EH (cell line): ENCODE measurements around the gene CSF2RB.

Experiments
- DNase-seq: peaks from one replicate; pipeline ENCODE4 v3.0.0-alpha.2; 2015; ENCODE audit warnings: low read depth

Gene CSF2RB

DNA sequence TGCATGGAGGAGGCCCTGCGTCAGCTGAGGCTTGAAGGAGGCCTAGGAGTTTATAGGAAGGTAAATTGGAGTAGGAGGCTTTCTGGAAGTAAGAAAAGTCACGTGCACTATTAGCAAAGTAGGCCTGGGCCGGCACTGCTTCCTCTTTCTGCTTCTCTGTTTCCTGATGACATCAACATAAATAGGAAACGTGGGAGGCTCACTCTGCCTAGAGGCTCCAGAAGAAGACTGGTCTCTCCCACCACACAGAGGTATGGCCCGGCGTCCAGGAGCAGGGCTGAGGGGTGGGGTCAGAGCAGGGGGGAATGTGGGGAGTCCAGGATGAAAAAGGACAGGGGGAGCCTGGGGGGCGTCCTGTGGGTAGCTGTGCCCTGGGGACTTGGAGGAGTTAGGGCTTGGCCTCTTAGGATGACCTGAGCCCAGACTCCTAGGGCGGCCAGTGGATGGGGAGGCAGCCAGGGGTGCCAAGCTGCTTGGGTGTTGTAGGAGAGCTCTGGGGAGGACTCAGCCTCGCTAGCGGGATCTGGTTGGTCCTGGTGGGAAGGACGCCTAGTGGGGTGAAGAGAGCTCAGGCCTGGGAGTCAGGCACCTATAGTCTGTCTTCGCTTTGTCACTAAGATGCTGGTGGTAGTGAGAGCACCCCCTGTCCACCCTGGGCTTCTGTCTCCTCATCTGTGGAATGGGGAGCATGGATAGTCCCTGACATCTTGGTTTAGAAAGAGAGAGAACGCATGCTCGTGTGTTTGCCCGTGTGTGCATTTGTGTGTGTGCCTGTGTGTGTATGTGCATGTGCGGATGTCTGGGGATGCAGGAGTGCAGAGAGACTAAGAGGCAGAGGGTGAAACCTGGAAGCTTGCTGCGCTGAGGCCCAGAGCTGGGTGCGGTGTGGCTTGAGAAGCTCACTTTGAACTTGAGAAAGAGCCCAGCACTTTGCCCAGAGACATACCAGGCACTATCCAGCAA, at the start of gene CSF2RB:
Gene CSF2RB, plus strand, starts transcription at position 202 of the 963 bp plus-strand sequence. CDS start 8,580 bp downstream, outside the sequence.
- no peak for DNase-seq

DNA sequence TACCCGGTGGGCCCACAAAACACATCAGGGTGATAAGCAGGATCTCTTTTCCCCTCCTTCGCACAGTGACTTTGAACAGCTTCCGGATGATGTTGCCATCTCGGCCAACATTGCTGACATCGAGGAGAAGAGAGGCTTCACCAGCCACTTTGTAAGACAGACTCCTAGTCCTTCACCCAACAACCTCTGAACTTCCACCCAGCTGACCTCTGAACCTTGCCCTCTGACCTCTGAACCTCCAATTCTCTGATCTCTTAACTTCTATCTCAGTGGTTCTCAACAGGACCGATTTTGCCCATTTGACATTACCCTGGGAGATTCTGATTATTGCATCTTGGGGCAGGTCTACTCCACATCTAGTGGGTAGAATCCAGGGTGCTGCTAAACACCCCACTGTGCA, 49.4 kb upstream of the CSF2RB start:
- DNase-seq = no peak

DNA sequence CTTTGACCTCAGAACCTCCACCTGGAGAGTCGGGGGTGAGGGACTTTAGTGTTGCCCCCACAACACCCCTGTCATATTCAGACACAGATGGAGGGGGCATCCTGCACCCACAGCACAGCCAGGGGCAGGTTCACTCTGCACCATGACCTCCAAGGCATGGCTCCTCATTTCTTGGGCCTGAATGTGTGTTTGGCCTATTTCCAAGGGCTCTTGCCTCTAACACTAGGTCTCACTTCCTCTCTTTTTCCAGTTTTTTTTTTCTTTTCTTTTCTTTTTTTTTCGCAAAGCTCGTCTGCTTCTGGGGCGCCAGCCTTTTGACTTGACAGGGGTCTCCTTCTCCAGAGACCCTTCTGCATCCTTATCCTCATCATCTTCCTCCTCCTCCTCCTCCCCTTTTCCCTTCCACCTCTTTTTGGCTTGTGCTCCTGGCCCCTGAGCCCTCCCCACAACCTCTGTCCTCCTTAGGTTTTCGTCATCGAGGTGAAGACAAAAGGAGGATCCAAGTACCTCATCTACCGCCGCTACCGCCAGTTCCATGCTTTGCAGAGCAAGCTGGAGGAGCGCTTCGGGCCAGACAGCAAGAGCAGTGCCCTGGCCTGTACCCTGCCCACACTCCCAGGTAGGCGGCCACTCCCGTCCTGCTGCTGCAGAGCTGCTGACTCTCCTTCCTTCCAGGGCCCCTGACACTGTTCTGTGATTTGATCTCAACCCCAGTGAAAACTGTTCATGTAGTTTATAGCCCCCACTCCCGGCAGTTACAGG, 48.8 kb upstream of the CSF2RB start:
- no peak for DNase-seq

DNA sequence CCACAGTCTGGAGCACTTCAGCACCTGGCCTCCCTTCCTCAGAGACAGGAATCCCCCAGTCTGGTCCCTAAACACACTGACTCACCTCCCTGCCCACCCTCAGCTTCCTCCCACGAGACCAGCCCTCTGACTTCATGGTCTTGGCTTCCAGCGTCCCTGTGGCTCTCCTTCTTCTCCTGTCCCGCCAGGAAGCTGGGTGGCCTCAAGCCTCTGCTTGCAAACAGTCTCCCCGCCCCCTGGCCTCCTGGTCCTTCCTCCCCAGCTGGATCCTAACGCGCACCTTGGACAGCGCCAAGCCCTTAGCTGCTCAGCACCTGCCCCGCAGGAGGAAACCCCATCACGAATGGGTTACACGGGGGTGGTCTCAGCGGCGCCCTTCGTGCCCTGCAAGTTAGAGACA, 48.1 kb upstream of the CSF2RB start:
- DNase-seq = no peak

DNA sequence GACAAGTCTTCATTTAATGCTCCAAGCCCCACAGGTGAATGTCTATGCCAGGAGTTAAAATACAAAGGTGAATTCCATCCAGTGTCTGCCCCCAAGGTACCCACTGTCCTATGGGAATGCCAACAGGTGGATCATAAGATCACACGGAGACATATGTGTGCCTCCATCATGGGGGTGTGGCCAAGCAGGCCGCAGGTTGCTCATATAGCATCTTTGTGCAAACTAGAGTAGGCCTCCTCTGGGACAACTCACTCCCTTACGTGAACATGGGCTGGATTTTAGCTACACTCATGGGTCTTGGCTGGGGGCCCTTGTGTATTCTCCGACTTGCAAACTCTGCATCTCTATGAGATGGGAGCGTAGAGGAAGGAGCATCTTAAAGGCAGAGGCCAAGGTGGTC, 45.7 kb upstream of the CSF2RB start:
- no peak for DNase-seq

DNA sequence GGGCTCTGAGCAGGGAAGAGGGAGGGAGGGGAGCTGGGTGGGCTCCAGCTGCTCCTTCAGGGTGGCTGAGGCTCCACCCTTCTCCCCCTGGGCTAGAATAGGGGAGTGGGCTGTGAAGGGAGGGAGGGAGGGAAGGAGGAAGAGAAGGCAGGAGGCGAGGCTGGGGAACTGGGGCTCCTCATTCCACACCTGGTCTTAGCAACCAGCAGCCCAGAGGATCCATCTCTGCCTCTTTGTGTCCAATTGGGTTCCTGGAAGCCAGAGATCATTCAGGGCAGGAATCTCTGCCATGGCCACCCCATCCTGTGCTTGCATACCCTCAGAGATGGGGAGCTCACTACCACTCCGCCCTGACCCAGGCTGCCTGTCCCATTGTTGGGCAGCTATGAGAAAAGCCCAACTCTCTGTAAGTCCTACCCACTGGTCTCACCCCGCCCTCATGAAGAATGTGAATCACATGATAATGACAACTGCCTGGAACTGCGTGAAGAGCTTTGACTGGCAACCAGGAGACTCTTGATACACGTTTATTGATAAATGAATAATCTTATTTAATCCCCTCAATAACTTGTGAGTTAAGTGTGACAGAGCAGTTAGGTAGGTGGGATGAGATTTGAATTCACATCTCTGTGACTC, 44.8 kb upstream of the CSF2RB start:
- DNase-seq = no peak

DNA sequence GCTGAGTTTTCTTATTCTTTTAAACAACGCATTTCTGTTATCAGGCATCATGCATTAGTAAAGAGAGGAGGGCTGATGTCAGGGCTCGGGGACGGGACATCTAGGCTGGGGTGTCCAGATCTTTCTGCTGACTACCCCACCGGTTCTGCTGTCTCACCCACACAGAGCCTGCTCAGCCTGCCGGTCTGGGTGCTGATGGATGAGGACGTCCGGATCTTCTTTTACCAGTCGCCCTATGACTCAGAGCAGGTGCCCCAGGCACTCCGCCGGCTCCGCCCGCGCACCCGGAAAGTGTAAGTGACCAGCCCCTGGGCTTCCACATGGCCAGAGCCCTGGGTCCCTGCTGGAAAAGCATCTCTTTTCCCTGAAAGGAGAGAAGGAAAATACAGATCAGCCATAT, 43.2 kb upstream of the CSF2RB start:
- no peak for DNase-seq

DNA sequence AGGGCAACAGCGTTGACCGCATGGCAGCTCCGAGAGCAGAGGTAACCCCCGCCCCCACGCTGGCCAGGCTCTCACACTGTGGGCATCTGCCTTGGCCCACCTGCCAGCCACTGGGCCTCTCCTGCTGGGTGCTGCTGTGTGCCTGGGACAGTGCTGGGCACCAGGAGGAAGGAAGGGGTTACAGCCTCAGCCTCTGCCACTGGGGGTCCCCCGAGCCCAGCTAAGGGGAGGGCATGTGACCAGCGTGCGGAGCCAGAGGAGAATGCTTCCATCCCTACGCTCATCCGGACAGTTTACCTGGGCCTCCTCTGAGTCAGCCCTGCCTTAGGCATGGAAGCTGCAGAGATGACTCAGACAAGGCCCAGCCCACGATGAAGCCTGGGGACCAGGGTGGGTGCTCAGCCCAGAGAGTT, 41.8 kb upstream of the CSF2RB start:
- DNase-seq = peak; percentile 6

DNA sequence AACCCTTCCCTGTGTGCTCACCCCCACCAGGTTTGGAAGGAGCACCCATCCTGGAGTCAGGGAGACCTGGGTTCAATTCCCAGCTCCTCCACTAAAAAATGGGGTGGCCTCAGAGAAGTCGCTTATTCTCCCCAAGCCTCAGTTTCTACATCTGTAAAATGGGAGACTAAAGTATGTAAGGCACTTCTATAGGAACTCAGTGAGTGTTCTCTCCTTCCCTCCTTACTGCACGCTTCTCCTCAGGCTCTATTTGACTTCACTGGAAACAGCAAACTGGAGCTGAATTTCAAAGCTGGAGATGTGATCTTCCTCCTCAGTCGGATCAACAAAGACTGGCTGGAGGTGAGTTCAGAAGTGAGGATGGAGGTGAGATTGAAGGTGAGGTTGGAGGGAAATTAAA, 41.3 kb upstream of the CSF2RB start:
- no peak for DNase-seq

DNA sequence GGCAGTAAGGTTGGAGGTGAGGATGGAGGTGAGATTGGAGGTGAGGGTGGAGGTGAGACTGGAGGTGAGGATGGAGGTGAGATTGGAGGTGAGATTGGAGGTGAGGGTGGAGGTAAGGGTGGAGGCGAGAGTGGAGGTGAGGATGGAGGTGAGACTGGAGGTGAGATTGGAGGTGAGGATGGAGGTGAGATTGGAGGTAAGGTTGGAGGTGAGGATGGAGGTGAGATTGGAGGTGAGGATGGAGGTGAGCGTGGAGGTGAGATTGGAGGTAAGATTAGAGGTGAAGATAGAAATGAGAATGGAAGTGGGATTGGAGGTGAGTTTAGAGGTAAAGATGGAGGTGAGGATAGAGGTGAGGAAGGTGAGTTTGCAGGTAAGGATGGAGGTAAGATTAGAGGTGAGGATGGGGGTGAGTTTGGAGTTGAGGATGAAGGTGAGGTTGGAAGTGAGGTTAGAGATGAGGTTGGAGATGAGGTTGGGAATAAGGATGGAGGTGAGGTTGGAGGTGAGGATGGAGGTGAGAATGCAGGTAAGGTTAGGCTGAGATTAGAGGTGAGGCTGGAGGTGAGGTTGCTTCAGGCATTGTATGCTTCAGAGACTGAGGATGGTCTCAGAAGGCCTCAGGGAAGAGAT, 40.4 kb upstream of the CSF2RB start:
- no peak for DNase-seq

DNA sequence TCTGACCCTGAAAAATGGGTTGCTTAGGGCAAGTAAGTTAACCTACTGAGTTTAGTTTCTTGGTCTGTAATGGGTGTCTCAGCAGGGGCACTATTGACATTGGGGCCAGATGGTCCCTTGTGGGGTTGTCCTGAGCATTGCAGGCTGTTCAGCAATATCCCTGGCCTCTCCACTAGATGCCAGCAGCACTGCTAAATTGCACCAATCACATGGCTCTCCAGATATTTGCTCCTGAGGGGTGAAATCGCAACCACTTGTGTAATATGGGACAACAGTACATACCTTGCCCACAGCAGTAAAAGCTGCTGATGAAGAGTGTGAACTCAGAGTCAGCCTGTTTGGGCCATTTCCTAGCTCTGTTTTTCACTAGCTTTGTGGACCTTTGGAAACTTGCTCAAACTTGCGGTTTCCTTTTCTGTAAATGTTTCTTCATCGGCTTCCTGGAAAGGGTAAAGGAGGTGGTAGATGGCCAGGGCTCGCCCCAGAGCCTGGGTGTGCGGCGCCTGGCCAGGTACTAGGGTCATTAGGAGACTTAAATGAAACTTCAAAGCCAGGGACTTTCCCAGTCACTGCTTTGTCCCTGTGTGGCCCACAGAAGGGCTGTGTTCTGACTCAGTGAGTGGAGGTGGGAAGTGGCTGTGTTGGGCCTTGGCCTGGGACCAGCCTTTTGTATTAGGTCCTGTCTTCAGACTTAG, 39.7 kb upstream of the CSF2RB start:
- peak; percentile 64 for DNase-seq

DNA sequence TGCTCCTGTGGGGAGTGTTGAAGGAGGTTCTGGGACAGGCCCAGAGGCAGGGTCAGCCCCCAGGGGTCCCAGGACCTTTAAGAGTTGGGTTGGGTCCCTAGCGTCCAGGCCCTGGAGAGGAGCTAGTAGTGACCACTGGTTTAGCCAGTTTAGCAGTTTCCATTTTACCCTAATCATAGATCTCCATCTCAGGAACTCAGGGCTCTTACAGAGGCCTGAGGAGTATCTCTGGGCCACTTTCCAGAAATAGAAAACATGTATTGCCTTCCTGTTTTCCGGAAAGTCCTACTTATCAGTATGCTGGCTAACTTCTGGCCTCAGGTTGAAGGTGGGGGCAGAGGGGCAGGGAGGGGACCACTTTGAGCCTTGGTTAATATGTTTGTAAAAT, 39.1 kb upstream of the CSF2RB start:
- DNase-seq = no peak

DNA sequence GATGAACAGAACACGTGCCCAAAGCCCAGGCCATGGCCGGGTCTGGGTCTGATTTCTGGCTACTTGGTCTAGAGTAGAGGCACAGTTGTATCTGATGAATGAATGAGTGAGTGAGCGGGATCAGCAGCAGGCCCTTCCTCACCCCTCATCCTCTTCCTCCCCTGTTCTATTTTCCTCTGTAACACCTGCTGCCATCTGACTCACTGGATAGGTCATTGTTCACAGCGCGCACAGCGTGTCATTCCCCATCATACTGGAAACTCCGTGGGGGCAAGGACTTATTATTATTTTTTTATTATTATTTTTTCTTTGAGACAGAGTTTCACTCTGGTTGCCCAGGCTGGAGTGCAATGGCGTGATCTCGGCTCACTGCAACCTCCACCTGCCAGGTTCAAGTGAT, 38.7 kb upstream of the CSF2RB start:
- DNase-seq = no peak

DNA sequence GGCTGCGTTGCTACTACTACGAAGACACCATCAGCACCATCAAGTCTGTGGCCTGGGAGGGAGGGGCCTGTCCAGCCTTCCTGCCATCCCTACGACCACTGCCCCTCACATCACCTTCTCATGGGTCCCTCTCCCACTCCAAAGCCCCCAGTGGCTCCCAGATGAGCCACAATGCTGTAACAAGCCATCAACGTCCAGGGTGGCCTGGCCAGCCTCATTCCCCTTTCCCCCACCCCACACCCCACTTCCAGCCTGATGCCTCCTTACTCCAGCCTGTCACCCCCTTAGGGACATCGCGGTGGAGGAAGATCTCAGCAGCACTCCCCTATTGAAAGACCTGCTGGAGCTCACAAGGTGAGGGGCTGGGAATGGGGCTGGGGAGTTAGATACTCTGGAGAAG, 37.7 kb upstream of the CSF2RB start:
- DNase-seq = no peak

DNA sequence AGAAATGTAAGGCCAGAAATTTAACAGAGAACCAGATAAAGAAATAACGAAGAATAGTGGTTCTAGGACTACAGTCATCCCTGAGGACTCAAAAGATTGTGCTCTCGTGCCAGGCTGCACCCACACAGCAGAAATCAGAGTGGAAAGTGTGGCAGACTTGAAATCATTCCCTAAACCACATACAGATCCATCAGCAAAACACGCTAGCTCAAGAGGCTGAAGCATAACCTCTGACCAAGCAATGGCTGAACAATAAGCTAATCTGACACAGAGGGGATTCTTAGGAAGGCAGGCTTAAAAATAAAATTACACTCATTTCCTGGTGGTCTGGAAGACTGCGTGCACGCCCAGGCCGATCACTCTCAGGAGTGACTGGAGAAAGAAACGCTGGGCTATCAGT, 33.7 kb upstream of the CSF2RB start:
- no peak for DNase-seq

DNA sequence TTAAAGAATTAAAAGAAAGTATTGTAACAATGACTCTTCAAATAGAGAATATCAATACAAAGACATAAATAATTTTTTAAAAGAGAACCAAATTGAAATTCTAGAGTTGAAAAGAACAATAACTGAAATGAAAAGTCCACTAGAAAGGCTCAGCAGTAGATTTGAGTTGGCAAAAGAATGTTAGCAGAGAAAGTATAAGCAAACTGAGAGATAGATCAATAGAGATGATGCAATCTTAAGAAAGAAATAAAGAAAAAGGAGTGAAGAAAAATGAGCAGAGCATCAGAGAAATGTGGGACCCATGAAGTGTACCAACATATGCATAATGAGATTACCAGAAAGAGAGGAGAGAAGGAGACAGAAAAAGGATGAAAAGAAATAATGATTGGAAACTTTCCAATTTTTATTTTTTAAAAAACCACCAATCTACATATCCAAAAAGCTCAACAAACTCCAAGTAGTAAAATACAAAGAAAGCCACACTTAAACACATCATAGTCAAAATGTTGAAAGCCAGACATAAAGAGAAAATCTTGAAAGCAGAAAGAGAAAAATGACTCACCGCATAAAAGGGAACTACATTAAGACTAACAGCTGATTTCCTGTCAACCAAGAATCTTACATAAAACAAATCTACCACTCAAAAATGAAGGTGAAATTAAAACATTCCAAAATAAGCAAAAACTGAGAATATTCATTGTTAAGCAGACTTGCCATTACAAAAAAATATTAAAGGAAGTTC, 31.8 kb upstream of the CSF2RB start:
- DNase-seq = no peak

DNA sequence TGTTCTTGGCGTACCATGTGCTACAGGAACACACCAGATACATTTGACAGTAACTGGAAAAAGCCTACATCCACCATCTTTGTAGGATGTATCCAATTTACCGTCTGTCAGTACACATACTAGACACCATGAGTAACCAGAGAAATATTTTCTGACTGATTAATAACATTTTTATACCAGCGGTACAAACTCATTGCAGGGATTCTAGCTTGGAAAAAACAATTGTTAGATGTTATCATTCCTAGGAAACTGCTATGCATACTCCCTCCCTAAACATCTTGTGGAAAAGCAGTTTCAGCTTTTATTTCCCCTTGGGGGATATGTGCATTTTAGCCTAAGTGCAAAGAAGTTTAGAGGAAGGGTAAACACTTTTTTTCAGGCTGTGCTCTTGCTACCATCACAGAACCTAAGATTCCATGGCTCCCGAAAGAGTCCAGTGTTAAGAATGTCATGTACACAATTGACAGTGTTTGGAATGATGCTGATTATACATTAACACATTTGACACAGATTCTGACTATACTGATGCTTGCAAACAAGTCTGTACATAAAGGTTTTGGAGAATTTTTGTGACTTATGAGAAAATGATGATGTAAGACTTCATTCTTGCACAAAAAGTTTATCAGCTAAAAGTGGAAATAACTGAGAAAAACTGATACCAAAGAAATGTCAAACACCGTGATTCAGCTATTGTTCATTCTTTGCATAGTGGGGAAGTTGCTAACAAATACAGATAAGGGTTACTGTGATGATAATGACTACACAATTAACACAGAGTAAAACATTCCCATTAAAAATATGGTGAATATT, 28.9 kb upstream of the CSF2RB start:
- peak; percentile 41 for DNase-seq

DNA sequence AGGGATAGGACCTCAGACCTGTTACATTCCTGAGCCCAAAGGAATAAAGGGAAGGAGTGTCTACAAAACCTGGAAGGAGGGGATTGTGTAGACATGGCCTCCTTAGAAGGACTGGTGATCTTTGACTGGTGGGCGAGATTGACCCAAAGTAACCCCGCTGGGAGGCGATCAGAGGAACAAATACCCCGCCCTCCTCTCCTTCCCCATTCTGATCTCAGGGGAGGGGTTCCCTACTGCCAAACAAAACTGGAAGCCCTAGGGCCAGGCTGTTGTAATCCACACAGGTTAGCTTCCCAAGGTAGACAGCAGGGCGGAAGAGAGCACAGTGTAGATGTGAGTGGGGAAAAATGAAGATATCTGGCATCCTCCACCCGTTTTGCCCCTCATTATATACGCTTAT, 28.0 kb upstream of the CSF2RB start:
- no peak for DNase-seq

DNA sequence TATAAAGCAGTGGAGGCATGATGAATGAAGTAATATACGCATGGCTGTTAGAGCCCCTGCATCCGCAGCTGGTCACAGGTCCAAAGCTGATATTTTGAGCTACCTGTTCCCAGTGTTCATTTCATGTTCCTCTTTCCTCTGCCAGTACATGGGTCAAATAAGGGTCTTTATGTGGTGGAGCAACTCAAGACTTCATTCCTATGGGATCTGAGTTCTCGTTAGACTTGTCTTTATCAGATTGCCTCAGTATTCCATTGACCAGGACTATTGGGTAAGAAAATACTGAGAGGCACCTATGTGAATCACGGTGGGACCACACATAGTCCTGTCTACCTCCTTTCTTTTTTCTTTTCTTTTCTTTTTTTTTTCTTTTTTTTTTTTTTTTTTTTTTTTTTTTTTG, 27.4 kb upstream of the CSF2RB start:
- no peak for DNase-seq

DNA sequence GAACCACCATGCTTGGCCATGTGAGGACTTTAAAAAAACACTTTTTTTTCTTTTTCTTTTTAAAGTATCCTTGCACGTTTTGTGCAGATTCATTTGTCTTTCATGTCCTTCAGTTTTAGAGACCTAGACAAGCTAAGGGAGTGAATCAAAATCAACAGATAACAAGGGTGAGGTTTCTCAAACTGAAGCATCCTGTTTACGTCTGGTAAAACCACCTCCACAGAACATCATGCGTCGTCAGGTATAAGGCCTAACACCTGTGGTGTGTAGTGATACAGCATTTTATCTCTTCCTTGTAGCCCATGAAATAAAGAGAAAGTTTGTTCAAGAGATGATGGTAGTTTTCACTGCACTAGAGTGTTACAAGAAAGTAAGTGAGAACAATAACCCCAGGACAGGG, 26.3 kb upstream of the CSF2RB start:
- no peak for DNase-seq
